ENCODE data around the gene NPM3.

Gene NPM3

GRCh38 chr10:101776161-101776817 lies 7.0 kb downstream of the NPM3 start:
- H3K27ac ChIP-seq: no peak overlapping the region

GRCh38 chr10:101775273-101776160 lies 7.7 kb downstream of the NPM3 start, which contains the start of gene FGF8:
Gene FGF8 (minus strand): TSS chr10:101776114. CDS start chr10:101775900, 214 bp downstream.
- TF ChIP-seq CTCF (conservative IDR thresholded peaks at IDR 0.05): no peak
- H3K27ac ChIP-seq: no peak within 1 kb of the TSS

More at GRCh38 chr10:101776161-101776817, 7.0 kb downstream of the NPM3 start:
- no peak for TF ChIP-seq CTCF (conservative IDR thresholded peaks at IDR 0.05)

DNA sequence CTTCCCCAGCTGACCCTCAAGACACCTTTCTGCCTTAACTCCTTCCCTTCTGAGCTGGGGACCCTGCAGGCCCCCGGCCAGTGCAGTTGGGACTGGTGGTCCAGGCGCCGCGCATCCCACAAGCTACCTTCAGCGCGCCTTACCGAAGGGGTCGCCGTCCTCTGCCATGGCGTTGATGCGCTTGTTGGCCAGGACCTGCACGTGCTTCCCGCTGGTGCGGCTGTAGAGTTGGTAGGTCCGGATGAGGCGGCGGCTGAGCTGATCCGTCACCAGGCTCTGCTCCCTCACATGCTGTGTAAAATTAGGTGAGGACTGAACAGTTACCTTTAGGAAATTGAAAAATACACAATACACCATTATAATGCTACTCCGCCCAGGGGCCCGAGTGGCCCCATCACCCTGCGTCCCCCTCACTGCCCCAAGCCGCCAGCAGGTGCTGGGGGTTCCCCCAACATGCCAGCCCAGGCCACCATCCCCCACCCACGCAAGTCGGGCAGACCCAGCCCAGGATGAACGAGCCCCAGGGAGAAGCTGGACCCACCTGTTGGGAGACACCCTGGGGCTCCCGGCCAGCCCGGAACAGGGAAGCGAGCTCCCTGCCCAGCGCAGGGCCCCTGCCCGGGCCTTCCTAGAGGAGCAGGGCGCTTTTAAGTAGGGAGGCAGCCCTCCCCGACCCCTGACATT lies 8.5 kb downstream of the NPM3 start:
- no peak overlapping the region for H3K27ac ChIP-seq
- no peak for TF ChIP-seq CTCF (conservative IDR thresholded peaks at IDR 0.05)

GRCh38 chr10:101773923-101774588 lies 9.2 kb downstream of the NPM3 start:
- H3K27ac ChIP-seq: no peak overlapping the region
- TF ChIP-seq CTCF (conservative IDR thresholded peaks at IDR 0.05): no peak

GRCh38 chr10:101772895-101773761 lies 10.1 kb downstream of the NPM3 start:
- no peak for TF ChIP-seq CTCF (conservative IDR thresholded peaks at IDR 0.05)
- H3K27ac ChIP-seq: no peak overlapping the region

- TF ChIP-seq CTCF (conservative IDR thresholded peaks at IDR 0.05): no peak
- no peak overlapping the region for H3K27ac ChIP-seq
Observed at GRCh38 chr10:101772017-101772894, 11.0 kb downstream of the NPM3 start.
